GM19193 (cell line): ENCODE data around the gene HNF1B.
A peak's percentile ranks its signal among the peaks of the same experiment; 100 is the strongest.

Experiments used
- POLR2A ChIP-seq: IDR thresholded peaks from 4 replicates; pipeline ENCODE4 v1.6.1; 2011; ENCODE audit not compliant: insufficient read depth, insufficient read length; ENCODE audit errors: extremely low read depth

Gene HNF1B

DNA sequence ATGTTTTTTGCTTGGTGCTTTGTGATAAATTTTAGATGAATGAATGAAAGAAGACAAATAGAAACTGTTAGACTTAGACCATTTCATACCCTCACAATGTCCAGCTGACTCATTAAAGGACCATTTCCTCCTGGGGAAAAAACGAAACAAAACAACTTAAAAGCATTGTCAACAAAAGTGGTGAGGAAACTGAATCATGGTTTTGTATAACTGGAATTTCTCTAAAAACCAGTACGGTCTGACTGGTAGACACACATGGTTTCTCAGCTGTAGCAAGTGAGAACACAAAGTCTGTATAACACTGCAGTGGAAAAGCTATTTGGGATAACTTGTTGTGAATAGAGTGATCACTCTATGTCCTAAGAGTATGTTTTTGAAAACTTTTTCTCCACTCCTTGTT, 96.3 kb downstream of the HNF1B start:
- no peak for TF ChIP-seq POLR2A

DNA sequence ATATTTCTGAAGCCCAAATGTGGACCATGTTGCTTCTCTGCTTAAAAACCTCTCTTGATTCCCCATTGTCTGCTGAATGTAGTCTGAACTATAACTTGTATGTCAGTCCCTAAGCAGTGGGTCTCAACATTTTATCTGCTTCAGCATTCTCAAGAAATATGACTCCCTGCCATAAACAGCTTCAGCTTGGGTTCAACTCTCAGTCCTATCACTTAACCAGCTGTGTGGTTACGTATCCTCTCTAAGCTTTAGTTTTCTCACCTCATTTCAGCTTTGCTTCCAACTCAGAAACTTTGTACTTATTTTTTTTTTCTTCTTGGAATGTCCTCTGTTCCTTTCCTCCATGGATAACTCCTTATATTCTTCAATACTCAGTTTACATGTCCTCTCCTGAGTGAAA, 97.0 kb downstream of the HNF1B start:
- TF ChIP-seq POLR2A: no peak

DNA sequence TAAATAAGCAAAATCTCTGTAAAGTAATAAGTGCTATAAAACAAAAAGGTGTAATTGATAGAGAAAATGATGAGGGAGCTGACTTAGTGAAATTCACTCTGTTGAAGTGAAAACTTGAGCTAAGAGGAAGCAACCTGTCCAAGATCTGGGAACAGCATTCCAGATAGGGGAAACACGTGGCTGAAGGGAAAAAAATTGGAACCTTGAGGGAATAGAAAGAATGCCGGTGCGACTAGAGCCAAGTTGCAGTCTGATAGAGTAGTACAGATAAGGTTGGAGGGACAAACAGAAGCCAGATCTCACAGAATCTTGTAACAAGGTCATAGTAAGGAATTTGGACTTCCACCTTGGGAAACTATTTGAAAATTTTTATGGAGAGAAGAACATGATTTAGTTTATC, 101.0 kb downstream of the HNF1B start:
- TF ChIP-seq POLR2A: no peak

DNA sequence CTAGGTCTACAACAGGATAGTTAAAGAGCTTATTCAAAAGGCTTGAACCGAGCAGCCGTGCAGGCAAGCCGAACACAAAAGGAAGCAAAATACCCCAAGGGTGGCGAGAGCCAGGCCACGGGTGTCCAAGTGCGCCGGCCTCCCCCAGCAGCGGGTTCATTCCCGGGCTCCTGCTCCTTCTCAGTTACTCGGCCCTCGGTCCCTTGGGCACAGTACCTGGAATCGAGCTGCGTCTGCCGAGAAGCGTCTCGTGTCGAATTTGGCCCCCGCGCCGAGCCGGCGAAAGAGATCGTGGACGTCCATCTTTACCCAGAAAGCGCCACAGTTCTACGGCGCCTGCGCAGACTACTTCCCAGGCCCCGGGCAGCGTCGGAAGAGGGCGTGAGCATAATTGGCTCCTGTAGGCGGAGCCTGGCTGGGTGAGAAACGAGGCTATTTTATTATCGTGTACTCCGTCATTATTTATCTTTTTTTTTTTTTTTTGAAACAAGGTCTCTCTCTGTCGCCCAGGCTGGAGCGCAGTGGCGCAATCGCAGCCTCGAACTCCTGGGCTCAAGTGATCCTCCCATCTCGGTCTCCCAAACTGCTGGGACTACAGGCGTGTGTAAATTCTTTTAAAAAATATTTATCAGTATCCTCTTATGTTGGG, 101.6 kb downstream of the HNF1B start, which contains the start of gene DDX52:
Gene DDX52 (minus strand): TSS at position 329 of the 649 bp plus-strand sequence. CDS start 26 bp downstream, at position 303.
- TF ChIP-seq POLR2A: peak; percentile 83

DNA sequence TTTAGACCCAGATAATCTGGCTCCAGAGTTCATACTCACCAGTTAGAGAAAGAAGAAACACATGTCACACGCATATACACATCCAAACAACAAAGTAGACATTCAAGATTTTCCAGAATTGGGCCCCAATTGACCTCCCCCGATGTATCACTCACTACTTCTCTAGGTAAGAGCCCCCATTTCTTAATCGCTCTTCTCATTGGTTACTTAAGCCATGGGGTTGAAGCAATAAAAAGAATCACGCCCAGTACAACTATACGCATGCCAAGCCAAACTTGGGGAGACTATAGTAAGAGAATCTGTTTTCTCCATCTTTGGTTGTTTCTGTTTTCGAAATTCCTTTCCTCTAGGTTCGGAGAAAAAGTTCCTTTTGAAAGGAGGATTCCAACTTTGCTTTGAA, 102.2 kb downstream of the HNF1B start:
- TF ChIP-seq POLR2A: no peak

DNA sequence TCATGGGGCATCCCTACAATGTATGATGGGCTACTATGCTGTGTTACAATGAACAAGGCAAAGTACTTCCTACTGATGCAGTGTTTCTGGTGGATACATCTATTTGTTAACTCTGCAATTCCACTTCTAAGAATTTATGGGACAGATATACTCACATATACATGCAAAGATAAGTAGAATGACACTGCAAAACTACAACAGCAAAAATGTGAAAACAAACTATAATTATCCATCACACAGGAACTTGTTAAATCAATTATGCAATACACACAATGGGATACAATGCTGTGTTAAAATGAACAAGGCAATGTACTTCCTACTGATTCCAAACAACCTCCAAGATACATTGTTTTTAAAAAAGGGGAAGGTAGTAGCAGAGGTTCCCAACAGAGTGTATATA, 104.8 kb downstream of the HNF1B start:
- no peak for TF ChIP-seq POLR2A

DNA sequence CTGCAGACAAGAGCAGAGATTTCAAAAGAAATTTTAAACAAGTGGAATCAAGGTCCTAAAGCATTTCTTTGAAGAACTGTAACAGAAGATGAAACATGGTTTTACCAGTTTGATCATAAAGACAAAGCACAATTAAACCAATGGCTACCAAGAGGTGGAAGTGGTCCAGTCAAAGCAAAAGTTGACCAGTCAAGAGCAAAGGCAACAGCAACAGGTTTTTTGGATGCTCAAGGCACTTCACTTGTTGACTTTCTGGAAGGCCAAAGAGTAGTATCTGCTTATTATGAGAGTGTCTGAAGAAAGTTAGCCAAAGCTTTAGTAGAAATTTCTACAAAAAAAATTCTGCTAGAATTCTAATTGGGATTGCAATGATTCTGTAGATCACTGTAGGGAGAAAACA, 106.9 kb downstream of the HNF1B start:
- no peak for TF ChIP-seq POLR2A
